NK-92 treated with Interleukin-12 subunit alpha and Interleukin-12 subunit beta, amount 100 ng/mL, for 24 hours (cell line): Measurements from ENCODE around the gene FARS2.

ENCODE experiments used
- DNase-seq: peaks from one replicate; lab custom pipeline; 2025; lab: John Stamatoyannopoulos, UW

FARS2 gene

GRCh38 chr6:5729080-5729434 is 467.7 kb downstream of the FARS2 start:
- DNase-seq: no peak

GRCh38 chr6:5729813-5730517 is 468.7 kb downstream of the FARS2 start:
- no peak for DNase-seq

- no peak for DNase-seq
These were observed 469.4 kb downstream of the FARS2 start for GRCh38 chr6:5730585-5731263.

GRCh38 chr6:5731435-5731834 is 470.1 kb downstream of the FARS2 start:
- no peak for DNase-seq

GRCh38 chr6:5732496-5732895 is 471.2 kb downstream of the FARS2 start:
- DNase-seq: no peak

- DNase-seq: no peak
These were observed 474.9 kb downstream of the FARS2 start for GRCh38 chr6:5736016-5736738.

GRCh38 chr6:5737460-5737859 is 476.1 kb downstream of the FARS2 start:
- DNase-seq: no peak

- no peak for DNase-seq
These were observed 476.9 kb downstream of the FARS2 start for GRCh38 chr6:5738211-5738610.

- no peak for DNase-seq
These were observed 483.2 kb downstream of the FARS2 start for GRCh38 chr6:5744497-5744896.

- DNase-seq: no peak
These were observed 483.8 kb downstream of the FARS2 start for GRCh38 chr6:5745081-5745480.

GRCh38 chr6:5746053-5746758 is 484.9 kb downstream of the FARS2 start:
- no peak for DNase-seq

- DNase-seq: no peak
These were observed 485.4 kb downstream of the FARS2 start for GRCh38 chr6:5746759-5747130.

GRCh38 chr6:5747379-5747778 is 486.1 kb downstream of the FARS2 start:
- no peak for DNase-seq

GRCh38 chr6:5749016-5749650 is 487.8 kb downstream of the FARS2 start:
- no peak for DNase-seq

- DNase-seq: no peak
These were observed 488.4 kb downstream of the FARS2 start for GRCh38 chr6:5749651-5750215.

- no peak for DNase-seq
These were observed 490.4 kb downstream of the FARS2 start for GRCh38 chr6:5751525-5752390.

GRCh38 chr6:5752391-5752680 is 491.0 kb downstream of the FARS2 start:
- no peak for DNase-seq

- no peak for DNase-seq
These were observed 491.9 kb downstream of the FARS2 start for GRCh38 chr6:5753209-5753608.

- no peak for DNase-seq
These were observed 493.6 kb downstream of the FARS2 start for GRCh38 chr6:5754904-5755303.

- DNase-seq: no peak
These were observed 498.3 kb downstream of the FARS2 start for GRCh38 chr6:5759571-5759970.

GRCh38 chr6:5761370-5761769 is 500.1 kb downstream of the FARS2 start:
- no peak for DNase-seq
